ENCODE data around the gene ACTN1.
"Not testable (repeated sequence)": the region's sequence is repeated elsewhere in the genome, so short reads cannot be mapped to it uniquely, and the experiment has no call there.

Gene ACTN1

GRCh38 chr14:68975667-68976066 is 3.4 kb downstream of the ACTN1 start:
- H3K4me3 ChIP-seq (ENCODE audit: low read length), result peak overlapping the region; percentile 95
- DNase-seq (ENCODE audit: low read depth), result no peak
- no peak for TF ChIP-seq CTCF (conservative IDR thresholded peaks at IDR 0.05; ENCODE audit: low read depth, low read length)

- no peak overlapping the region for H3K4me3 ChIP-seq (ENCODE audit: low read length)
- no peak for TF ChIP-seq CTCF (conservative IDR thresholded peaks at IDR 0.05; ENCODE audit: low read depth, low read length)
- no peak for DNase-seq (ENCODE audit: low read depth)
These were observed 4.2 kb downstream of the ACTN1 start for GRCh38 chr14:68974759-68975347.

GRCh38 chr14:68973639-68974038 is 5.5 kb downstream of the ACTN1 start:
- no peak overlapping the region for H3K4me3 ChIP-seq (ENCODE audit: low read length)
- DNase-seq (ENCODE audit: low read depth), result no peak
- no peak for TF ChIP-seq CTCF (conservative IDR thresholded peaks at IDR 0.05; ENCODE audit: low read depth, low read length)

DNA sequence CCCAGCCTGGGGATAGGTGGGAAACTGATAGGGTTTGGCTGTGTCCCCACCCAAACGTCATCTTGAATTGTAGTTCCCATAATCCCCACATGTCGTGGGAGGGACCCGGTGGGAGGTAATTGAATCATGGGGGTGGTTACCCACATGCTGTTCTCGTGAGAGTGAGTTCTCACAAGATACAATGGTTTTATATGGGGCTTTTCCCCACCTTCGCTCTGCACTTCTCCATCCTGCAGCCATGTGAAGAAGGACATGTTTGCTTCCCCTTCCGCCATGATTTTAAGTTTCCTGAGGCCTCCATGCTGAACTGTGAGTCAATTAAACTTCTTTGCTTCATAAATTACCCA is 5.9 kb downstream of the ACTN1 start:
- DNase-seq (ENCODE audit: low read depth); H3K4me3 ChIP-seq (ENCODE audit: low read length): not testable (repeated sequence)

- no peak for DNase-seq (ENCODE audit: low read depth)
- no peak for TF ChIP-seq CTCF (conservative IDR thresholded peaks at IDR 0.05; ENCODE audit: low read depth, low read length)
- no peak overlapping the region for H3K4me3 ChIP-seq (ENCODE audit: low read length)
These were observed 6.4 kb downstream of the ACTN1 start for GRCh38 chr14:68972507-68973218.

- DNase-seq (ENCODE audit: low read depth), result no peak
- no peak overlapping the region for H3K4me3 ChIP-seq (ENCODE audit: low read length)
- no peak for TF ChIP-seq CTCF (conservative IDR thresholded peaks at IDR 0.05; ENCODE audit: low read depth, low read length)
These were observed 7.6 kb downstream of the ACTN1 start for GRCh38 chr14:68971411-68972035.

GRCh38 chr14:68970736-68971135 is 8.4 kb downstream of the ACTN1 start:
- no peak overlapping the region for H3K4me3 ChIP-seq (ENCODE audit: low read length)
- TF ChIP-seq CTCF (conservative IDR thresholded peaks at IDR 0.05; ENCODE audit: low read depth, low read length), result no peak
- DNase-seq (ENCODE audit: low read depth), result no peak
